NCI-H1930 (cell line): ENCODE data around the gene SPRED3.
A peak's percentile ranks its signal among the peaks of the same experiment; 100 is the strongest.
"Not testable (repeated sequence)": the region's sequence is repeated elsewhere in the genome, so short reads cannot be mapped to it uniquely, and the experiment has no call there.

ENCODE experiments used
- DNase-seq, 2 experiments: peaks; one replicate each; lab custom pipeline; 2025; lab: John Stamatoyannopoulos, UW

SPRED3 gene, protein sequence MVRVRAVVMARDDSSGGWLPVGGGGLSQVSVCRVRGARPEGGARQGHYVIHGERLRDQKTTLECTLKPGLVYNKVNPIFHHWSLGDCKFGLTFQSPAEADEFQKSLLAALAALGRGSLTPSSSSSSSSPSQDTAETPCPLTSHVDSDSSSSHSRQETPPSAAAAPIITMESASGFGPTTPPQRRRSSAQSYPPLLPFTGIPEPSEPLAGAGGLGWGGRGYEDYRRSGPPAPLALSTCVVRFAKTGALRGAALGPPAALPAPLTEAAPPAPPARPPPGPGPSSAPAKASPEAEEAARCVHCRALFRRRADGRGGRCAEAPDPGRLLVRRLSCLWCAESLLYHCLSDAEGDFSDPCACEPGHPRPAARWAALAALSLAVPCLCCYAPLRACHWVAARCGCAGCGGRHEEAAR

DNA sequence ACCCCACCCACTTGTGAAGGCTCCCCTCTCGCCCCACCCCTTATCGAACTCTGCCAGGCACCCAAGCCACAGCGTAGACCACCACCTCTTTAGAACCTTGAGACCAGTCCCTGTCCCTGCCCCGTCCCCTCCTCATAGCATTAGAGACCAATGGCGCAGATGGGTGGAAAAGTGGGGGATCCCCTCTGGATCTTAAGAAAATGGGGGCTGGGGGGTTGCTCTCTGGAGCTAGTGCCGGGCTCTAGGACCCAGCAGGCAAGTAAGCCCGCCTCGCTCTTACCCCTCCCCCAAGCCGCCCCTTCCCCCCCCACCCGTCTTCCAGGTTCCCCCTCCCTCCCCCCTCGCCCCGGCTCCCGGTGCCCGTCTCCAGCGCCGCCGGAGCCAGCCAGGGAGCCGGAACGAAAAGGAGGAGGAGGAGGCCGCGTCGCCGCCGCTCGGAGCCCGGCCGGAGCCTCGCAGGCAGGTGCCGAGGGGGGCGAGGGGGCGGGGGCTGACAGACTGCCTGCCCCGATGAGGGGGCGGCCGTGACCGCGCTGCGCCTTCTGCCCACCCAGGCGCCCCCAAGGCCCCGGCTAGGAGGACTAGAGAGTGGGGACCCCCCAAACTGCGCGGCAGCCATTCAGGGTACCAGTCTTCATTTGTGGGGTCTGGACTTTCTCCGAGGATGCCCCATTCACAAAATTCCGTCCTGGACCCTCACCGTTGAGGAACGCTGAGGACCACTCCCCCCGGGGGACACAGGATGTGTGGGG lies at the start of gene SPRED3:
SPRED3 (plus strand) TSS at position 349 of the 752 bp plus-strand sequence. CDS start 1,606 bp downstream, outside the sequence.
- peak; percentile 75 for DNase-seq

DNA sequence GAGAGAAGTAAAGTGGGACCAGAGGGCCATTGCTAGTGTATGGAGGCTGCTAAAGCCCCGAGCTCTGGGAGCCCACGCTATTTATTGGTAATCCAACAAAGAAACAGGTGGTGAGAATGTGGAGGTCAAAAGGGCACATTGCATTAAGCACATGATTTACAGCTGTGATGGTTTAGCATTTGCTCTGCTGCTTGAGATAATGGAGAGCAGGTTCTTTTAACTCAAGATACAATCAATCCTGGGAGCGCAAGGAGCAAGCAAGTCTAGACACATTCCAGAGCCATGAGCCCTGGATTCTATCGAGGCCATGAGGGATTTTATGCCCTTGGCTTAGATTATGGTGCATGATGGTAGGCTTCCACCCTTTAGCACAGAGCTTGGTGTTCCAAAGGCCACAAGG lies 49.5 kb upstream of the SPRED3 start:
- not testable (repeated sequence) for DNase-seq

DNA sequence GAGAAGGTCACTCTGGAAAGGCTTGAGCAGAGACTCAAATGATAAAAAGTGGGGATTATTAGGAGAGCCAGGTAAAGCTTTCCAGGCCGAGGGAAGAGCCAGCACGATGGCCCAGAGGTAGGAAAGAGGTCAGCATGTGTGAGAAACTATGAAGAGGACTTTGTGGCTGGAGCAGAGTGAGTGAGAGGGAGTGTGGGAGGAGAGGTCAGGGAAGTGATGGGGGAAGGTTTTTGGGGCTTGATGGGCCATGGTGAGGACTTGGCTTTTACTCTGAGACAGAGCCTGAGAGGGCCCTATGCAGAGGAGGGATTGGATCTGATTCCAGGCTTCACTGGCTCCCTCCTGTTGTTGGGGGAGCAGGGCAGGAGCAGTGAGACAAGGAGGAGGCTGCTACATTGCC lies 47.6 kb upstream of the SPRED3 start:
- DNase-seq: no peak

DNA sequence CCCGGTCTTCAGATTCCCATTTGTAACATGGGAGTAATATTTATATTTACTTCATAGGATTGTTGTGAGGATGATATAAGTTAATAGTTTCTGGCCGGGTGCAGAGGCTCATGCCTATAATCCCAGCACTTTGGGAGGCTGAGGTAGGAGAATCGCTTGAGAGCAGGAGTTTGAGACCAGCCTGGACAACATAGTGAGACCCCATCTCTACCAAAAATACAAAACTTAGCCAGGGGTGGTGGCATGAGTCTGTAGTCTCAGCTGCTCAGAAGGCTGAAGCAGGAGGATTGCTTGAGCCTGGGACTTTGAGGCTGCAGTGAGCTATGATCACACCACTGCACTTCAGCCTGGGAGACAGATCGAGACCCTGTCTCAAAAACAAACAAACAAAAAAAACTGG lies 41.7 kb upstream of the SPRED3 start:
- DNase-seq: no peak

DNA sequence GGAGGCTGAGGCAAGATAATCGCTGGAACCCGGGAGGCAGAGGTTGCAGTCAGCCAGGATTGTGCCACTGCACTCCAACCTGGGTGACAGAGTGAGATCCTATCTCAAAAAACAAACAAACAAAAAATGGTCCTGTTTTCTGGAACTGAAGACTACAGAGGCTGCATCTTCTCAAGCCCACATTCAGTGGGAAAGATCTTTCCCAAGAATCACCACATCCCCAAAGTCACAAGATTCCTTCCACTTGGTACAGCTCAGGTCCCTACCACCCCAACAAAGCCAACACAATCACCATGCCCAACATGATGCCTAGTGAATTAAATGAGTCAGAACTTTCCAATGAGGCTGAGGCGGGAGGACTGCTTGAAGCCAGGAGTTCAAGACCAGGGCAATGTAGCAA lies 37.6 kb upstream of the SPRED3 start:
- no peak for DNase-seq

DNA sequence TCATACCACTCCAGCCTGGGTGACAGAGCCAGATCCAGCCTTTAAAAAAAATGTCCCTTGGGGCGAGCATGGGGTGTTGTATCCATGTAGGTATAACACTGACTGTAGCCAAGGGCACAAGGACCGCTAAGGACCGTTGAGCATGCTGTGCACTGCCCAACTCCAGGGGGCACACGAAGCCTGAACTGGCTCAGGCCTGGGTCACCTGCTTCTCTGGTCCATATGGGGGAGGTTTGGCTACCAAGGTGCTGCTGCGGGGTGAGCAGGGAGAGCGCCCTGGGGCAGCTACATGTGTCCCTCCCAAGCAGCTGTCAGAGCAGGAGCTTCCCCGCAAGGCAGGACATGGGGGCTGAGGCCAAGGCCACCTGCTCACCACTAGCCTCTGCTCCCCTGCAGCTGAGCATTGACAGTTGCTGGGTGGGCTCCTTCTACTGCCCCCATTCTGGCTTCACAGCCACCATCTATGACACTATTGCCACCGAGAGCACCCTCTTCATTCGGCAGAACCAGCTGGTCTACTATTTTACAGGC lies 36.6 kb upstream of the SPRED3 start:
- DNase-seq: no peak

DNA sequence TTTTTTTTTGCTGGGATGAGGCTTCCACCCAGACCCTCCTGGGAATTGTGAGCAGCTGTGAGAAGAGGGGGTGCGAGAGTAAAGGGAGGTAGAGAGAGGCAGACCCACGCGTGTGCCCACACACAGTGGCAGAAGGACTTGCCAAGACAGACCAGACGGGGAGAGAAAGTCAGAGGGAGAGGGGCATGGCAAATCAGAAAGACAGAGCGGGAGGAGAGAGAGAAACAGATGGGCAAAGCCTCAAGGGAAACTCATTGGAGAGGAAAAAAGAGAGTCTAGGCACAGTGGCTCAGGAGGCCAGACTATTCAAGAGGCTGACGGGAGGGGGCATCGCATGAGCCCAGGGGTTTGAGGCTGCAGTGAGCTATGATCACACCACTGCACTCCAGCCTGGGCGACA lies 35.9 kb upstream of the SPRED3 start:
- no peak for DNase-seq

DNA sequence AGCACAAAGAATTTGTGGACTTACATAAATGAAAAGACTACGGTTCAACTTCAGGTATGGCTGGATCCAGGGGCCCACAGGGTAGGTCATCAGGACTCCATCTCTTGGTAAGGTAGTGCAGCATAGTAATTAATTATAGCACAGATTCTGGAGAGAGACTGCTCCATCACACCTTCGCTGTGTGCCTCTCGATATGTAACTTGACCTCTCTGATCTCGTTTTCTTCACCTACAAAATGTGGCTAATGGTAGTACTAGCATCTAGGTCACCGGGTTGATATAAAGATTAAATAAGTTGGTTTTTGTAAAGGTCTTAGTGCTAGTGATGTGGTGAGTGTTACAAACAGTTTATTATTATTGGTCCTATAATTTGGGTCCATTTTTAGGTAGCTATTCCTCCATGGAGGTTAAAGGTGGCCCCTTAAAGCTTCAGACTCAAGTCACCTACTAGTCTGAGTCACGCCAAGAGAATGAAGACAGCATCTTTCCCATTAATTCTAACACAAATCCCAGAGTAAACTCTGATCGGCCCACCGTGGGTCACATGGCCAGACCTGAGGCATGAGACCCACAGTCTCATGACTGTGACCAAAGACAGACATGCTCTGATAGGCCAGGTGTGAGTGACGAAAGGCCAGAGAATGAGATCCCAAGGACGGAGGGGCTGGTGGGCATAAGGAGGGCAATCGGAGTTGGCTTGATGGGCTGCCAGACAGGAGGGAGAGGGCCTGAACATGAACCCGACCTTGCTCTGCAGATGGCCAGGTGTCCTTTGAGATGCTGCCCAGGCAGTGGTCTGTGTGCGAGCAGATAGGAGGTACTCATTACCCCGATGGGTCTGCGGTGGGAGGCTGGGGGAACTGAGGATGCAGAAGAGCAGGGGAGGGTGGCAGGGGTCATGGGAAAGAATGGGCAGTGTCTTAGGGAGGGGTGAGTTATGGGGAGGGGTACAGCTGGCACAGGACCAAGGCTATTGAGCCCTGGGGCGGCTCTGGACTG lies 32.5 kb upstream of the SPRED3 start:
- no peak for DNase-seq

DNA sequence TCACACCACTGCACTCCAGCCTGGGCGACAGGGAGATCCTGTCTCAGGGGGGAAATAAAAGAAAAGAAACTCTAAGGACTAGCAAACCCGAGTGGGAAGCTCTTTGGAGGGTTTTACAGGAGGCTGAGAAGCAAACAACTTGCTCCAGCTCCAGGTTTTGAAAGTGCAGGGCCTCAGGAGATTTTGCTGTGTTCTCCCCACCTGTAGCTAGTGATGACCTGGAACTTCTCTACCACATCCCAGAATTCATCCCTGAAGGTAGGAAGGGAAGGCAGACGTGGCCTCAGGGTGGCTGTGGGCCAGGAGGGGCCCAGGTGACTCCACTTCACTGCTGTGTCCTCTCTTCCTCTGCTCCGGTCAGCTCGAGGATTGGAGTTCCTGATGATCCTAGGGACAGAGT lies 30.4 kb upstream of the SPRED3 start:
- DNase-seq: no peak

DNA sequence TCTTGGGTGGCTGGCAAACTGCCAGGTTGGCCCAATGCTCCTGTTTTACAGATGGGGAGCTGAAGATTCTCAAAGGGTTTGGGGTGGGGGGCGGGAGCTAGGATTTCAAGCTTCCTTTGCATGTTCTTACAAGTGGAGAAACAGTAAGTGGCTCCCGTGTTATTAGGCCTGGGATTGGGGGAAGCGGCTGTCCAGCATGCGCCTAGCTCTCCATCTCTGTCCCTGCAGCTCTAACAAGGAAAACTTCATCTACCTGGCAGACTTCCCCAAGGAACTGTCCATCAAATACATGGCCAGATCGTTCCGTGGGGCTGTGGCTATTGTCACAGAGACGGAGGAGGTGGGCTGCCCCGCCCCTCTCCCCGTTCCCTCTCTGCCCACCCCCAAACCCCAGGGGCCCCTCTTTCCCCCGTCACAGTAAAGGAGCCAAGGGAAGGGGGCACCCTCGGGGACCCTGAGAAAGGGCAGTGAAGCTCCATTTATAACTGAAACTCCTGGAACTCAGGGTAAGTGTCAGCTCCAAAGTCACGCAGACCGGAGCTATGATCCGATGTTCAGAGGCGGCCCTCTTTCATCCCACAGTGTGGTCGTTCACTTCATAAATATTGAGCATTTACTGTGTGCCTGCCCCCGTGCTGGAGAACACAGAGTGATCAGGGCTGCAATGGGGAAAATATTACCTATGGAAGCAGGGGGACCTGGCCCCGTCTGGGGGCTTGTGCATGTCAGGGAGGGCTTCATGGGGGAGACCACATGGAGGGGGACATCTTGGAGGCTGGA lies 29.1 kb upstream of the SPRED3 start:
- DNase-seq: no peak

DNA sequence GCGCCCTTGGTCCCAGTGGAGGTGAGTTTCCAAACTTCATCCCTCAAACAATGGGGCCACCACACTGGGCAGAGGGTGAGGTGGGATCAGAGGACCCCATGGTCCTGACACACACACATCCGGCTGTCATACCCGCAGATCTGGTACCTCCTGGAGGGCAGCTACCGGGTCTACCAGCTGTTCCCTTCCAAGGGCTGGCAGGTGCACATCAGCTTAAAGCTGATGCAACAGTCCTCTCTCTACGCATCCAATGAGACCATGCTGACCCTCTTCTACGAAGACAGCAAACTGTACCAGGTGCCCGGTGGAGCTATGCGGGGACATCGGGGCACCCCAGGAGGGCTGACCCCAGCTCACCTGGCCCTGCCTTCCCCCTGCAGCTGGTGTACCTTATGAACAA lies 28.1 kb upstream of the SPRED3 start:
- no peak for DNase-seq

DNA sequence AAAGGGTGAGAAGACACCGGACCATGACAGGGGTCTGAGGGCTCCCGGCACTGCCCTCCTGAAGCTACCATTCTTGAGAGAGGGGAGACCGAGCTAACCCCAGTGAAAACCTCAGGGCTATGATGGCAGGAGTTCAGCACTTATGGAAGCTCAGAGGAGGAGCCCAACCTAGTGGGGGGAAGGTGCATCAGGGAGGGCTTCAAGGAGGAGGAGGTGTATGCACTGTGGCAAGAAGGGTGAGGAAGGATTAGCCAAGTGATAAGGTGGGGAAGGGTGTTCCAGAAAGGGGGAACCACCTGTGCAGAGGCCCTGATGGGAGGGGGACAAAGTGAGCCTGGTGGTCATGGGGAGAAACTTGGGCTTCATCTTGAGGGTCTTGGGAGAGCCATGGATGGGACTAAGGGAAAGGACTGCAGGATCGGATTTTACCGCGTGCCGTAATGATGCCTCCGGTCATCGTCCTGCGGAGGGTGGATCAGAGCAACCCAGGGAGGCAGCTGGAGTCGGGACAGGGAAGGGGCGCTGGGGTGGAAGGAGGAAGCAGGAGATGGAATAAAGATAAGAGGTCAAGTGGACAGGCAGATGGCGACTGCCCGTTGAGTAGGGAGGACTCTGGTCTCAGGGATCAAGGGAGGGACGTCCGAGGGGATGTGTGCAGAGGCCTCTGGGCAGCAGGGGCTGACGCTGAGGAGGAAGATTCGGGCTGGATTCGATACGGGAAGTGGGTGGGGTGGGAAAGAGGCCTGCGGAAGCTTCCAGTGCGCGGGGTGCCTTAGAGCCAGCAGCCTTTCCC lies 27.5 kb upstream of the SPRED3 start:
- DNase-seq: no peak

DNA sequence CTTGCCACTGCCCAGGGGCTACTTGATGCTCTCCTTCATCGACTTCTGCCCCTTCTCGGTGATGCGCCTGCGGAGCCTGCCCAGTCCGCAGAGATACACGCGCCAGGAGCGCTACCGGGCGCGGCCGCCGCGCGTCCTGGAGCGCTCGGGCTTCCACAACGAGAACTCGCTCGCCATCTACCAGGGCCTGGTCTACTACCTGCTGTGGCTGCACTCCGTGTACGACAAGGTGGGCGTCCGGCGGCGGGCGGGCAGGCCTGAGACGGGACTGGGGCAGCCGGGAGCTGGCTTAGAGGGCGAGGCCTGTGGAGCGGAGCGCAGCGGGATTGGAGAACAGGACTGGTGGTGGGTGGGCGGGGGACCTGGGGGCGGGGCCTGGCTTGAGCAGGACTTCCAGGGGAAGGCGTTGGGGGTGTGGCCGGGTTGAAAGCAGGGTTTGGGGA lies 26.8 kb upstream of the SPRED3 start:
- DNase-seq: peak; percentile 91

DNA sequence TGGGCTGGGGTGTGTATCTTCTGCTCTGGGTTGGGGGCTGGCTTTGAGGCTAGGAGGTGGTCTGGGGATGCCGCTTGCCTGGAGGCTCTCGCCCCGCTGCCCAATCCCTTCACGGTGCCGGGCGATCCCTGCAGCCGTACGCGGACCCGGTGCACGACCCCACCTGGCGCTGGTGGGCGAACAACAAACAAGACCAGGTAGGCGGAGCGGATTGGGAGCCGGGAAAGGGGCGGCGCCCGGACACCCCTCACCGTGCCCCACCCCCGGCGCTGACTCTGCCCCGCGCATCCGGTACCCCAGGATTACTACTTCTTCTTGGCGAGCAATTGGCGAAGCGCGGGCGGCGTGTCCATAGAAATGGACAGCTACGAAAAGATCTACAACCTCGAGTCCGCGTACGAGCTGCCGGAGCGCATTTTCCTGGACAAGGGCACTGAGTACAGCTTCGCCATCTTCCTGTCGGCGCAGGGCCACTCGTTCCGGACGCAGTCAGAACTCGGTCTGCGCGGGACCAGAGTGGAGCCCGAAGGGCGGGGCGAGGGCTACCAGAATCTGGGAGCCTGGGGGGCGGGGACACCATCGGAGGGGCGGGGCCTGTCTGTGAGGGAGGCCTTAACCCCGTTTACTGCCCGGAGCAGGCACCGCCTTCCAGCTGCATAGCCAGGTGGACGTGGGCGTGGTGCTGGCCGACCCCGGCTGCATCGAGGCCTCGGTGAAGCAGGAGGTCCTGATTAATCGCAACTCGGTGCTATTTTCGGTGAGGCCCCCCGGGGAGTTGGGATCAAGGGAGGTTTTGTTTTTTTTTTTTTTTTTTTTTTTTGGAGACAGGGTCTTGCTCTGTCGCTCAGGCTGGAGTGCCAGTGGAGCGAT lies 26.2 kb upstream of the SPRED3 start:
- DNase-seq: peak; percentile 91

DNA sequence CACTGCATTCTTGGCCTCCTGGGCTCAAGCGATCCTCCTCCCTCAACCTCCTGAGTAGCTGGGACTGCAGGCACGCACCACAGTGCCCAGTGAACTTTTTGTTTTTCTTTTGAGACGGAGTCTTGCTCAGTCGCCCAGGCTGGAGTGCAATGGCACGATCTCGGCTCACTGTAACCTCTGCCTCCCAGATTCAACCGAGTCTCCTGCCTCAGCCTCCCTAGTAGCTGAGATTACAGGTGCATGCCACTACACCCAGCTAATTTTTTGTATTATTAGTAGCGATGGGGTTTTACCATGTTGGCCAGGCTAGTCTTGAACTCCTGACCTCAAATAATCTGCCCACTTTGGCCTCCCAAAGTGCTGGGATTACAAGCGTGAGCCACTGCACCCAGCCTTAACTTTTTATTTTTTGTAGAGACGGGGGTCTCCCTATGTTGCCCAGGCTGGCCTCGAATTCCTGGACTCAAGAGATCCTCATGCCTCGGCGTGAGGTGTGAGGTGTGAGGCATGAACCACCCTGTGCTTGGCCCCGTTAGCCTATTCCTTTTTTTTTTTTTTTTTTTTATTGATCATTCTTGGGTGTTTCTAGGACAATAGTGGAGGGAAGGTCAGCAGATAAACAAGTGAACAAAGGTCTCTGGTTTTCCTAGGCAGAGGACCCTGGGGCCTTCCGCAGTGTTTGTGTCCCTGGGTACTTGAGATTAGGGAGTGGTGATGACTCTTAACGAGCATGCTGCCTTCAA lies 25.4 kb upstream of the SPRED3 start:
- not testable (repeated sequence) for DNase-seq

DNA sequence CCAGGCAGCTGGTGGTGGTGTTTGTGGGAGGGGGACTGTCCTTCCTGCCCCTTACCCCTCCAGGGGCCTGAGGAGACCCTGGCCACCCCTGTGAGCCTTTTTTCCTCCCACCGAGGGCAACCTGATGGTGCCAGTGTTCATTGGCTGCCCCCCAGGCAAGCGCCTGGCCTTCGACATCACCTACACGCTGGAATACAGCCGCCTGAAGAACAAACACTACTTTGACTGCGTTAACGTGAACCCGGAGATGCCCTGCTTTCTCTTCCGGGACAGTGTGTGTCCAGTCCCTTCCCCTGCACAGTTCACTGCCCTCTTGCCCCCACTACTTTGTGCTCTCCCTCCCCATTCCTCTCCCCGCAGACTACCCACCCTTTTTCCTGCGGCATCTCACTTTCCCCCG lies 21.5 kb upstream of the SPRED3 start:
- no peak for DNase-seq

DNA sequence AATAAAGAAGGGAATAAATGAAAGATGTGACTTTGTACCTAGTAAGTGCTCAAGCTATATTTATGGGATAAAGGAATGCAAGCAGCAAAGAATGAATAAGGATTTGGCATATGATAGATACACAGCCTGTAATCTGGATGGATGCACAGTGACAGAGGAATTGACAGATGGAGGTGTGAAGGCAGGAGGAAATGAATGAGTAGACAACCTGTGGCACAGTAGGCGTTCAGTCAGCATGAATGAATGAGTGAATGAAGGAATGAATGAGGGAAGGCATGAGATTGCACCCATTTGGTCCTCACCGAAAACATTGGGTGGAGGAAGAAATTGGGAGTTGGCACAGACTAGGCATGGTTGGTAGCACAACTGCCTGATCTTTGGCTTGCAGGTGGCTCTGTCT lies 18.9 kb upstream of the SPRED3 start:
- no peak for DNase-seq

DNA sequence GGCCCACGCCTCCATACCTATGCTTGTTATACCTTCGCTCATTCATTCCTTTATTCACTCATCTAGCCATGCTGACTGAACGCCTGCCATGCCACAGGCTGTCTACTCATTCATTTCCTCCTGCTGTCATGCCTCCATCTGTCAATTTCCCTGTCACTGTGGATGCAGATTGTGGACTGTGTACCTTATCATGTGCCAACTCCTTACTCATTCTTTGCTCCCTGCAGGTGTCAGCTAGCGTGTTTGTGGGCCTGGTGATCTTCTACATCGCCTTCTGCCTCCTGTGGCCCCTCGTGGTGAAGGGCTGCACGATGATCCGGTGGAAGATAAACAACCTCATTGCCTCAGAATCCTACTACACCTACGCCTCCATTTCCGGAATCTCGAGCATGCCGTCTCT lies 18.2 kb upstream of the SPRED3 start:
- no peak for DNase-seq
